HL-60 (cell line): ENCODE measurements around the gene PPIL3.

Experiments
- CTCF ChIP-seq: IDR thresholded peaks from one replicate; pipeline ENCODE4 v1.5.1; 2011; ENCODE audit warnings: low read length, control low read depth, inconsistent platforms; ENCODE audit not compliant: insufficient read depth
- POLR2AphosphoS5 ChIP-seq: IDR thresholded peaks from 2 replicates; pipeline ENCODE4 v1.6.1; 2012; ENCODE audit warnings: low read depth
- REST ChIP-seq: IDR thresholded peaks from 2 replicates; pipeline ENCODE4 v1.6.1; 2012; ENCODE audit warnings: low read depth; ENCODE audit not compliant: insufficient replicate concordance

GRCh38 chr2:200863782-200864175 lies 25.1 kb downstream of the PPIL3 start:
- no peak for TF ChIP-seq CTCF
- TF ChIP-seq POLR2AphosphoS5, result no peak; the same call in 1 of the 2 replicates
- no peak for TF ChIP-seq REST
